ENCODE data around the gene COA5. TPM values are rescaled to one million over a fixed set of nuclear protein-coding genes. Genes with fewer than 3 reads are reported as not detected.

COA5 gene
- total and polyA plus RNA-seq, 7 experiments from 2014 or later, result 23.8 to 55.2 (median 29.2) TPM

DNA sequence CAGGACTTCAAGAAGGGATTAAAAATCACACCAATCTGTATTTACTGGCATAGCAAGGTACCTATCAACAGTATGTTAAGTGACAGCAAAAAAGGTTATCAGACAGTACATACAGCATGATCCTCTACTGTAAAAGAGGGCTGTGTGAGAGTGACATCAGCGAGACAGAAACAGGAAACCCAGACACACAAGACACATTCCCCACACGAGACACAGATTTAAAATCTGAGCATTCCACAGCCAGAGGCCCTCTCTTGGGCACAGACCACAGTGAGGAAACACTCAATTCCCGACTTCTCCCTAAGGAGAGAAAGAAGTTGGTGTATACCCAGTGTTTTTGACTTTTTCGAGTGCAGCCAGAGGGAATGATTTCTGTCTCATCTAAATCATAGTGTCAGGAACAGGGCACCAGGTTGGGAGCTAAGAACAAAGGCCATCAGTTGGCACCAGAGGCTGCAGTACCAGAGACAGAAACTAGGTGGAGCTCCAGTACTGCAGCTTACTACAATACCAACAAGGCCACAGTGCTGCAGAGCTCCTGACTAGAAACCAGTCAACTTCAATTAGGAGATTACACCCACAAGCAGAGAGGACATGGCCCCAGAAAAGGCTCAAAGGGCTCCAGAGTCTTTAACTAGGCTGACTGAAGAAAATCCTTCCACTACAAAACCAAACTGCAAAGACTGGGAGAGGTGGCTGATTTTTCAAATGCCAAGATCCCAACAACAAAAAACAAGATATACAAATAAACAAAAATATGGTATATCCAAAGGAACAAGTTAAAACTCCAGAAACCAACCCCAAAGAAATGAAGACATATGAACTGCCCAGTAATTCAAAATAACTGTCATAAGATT, 41.1 kb upstream of the COA5 start:
- ChIA-PET POLR2A (interaction anchor here (0.6 to 1.8 kb wide), 20 partner anchors 10 to 190 kb away, joined by 3 to 18 read pairs (median 4); partner anchors contain the start of gene MGAT4A), CTCF (interaction anchor here (0.6 to 2.1 kb wide), 28 partner anchors 11 to 849 kb away, joined by 3 to 30 read pairs (median 4); partner anchors contain the start of gene MGAT4A)
- intact Hi-C loops (cut with micrococcal nuclease), result loop anchor here (1.0 to 2.0 kb wide), 10 partner anchors 13 to 417 kb away; no protein-coding TSS in a partner anchor
- peak overlapping the region; percentile 39 for H3K27ac ChIP-seq (ENCODE audit: low read depth, low read length)
- Mint-ChIP-seq H3K4me1 (peaks cover 40 to 66% (median 57%) of the 10 kb centered on the region in 7 donors), H3K4me3 (peak overlapping the region in 8 of 10 donors; percentile 5 to 66 (median 50)), H3K27me3 (no peaks in the 10 kb centered on the region), H3K9me3 (peaks cover 0 to 21% (median 13%) of the 10 kb centered on the region in 11 donors), H3K36me3 (peaks cover 14 to 65% (median 50%) of the 10 kb centered on the region in 5 donors), H3K27ac (peak overlapping the region; percentile 73 to 96 (median 92))
- no peak overlapping the region for H3K4me3 ChIP-seq (ENCODE audit: low read length)
- ATAC-seq (peak; percentile 99), DNase-seq (peak; percentile 53 to 87 (median 80))
- H3K27me3 ChIP-seq (ENCODE audit: control insufficient read depth in 2 of 2, insufficient read depth in 2 of 2, low read length in 2 of 2), result no peaks in the 10 kb centered on the region
- peaks cover 29 to 44% of the 10 kb centered on the region in 2 donors for H3K4me1 ChIP-seq (ENCODE audit: control insufficient read depth in 2 of 2, insufficient read depth in 2 of 2, low read length in 2 of 2)
- H3K36me3 ChIP-seq (ENCODE audit: control insufficient read depth in 2 of 3, insufficient read depth in 3 of 3, low read length in 3 of 3), result peaks cover 8 to 38% (median 18%) of the 10 kb centered on the region in 3 experiments
- peaks cover 0 to 7% (median 0%) of the 10 kb centered on the region in 3 experiments for H3K9me3 ChIP-seq (ENCODE audit: control insufficient read depth in 2 of 3, low read length in 3 of 3)

DNA sequence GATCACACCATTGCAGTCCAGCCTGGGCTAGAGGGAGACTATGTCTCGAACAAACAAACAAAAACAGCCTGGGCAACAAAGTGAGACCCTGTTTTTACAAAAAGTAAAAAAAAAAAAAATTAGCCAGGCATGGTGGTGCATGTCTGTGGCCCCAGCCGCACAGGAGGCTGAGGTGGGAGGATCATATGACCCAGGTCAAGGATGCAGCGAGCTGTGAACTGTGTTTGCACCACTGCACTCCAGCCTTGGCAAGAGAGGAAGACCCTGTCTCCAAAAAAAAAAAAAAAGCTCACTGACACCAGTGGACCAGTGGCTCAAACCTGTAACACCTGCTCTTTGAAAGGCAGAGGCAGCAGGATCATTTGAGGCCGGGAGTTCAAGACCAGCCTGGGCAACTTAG, 40.1 kb upstream of the COA5 start:
- Mint-ChIP-seq H3K4me1 (peaks cover 32 to 64% (median 54%) of the 10 kb centered on the region in 7 donors), H3K36me3 (peaks cover 17 to 65% (median 49%) of the 10 kb centered on the region in 5 donors), H3K4me3 (no peak overlapping the region), H3K27me3 (no peaks in the 10 kb centered on the region), H3K27ac (peak overlapping the region in 7 of 9 donors; percentile 73 to 96 (median 92)), H3K9me3 (peaks cover 0 to 21% (median 13%) of the 10 kb centered on the region in 11 donors)
- Histone ChIP-seq H3K27me3 (ENCODE audit: control insufficient read depth in 2 of 2, insufficient read depth in 2 of 2, low read length in 2 of 2) (no peaks in the 10 kb centered on the region), H3K27ac (ENCODE audit: low read depth, low read length) (peak overlapping the region; percentile 39), H3K4me3 (ENCODE audit: low read length) (no peak overlapping the region), H3K4me1 (ENCODE audit: control insufficient read depth in 2 of 2, insufficient read depth in 2 of 2, low read length in 2 of 2) (peaks cover 26 to 35% of the 10 kb centered on the region in 2 donors), H3K9me3 (ENCODE audit: control insufficient read depth in 2 of 3, low read length in 3 of 3) (peaks cover 0 to 7% (median 0%) of the 10 kb centered on the region in 3 experiments), H3K36me3 (ENCODE audit: control insufficient read depth in 2 of 3, insufficient read depth in 3 of 3, low read length in 3 of 3) (peaks cover 12 to 47% (median 20%) of the 10 kb centered on the region in 3 experiments)
- no peak for DNase-seq
- ChIA-PET CTCF (interaction anchor here (0.6 to 2.1 kb wide), 6 partner anchors 40 to 850 kb away, joined by 3 to 30 read pairs (median 11); partner anchors contain the start of genes COA5, MGAT4A and UNC50), POLR2A (interaction anchor here (0.6 to 1.8 kb wide), 8 partner anchors 80 to 226 kb away, joined by 3 to 18 read pairs (median 4); partner anchors contain the start of gene MGAT4A)
- ATAC-seq, result no peak
- intact Hi-C loops (cut with micrococcal nuclease), result loop anchor here (2.0 kb wide), 4 partner anchors 14 to 236 kb away; no protein-coding TSS in a partner anchor

DNA sequence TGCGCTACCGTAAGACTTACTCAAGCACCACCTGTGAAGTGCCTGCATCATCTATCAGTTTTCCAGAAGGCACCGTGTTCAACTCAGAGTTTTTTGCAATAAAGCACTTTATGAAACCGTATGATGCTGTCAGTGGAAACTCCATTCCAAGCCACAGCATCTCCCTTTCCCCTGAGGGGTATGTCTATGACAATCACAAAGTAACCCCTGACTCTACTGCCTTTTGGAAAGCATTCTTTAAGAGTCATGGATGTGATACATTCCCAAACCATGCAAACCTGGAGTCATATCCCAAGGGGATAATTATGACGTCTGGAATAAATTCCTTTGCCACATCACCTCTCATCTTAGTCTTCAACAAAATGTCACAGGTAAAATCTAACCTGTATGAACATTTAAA, 39.3 kb upstream of the COA5 start:
- DNase-seq, result no peak
- Histone ChIP-seq H3K27me3 (ENCODE audit: control insufficient read depth in 2 of 2, insufficient read depth in 2 of 2, low read length in 2 of 2) (no peaks in the 10 kb centered on the region), H3K9me3 (ENCODE audit: control insufficient read depth in 2 of 3, low read length in 3 of 3) (peaks cover 0 to 7% (median 0%) of the 10 kb centered on the region in 3 experiments), H3K27ac (ENCODE audit: low read depth, low read length) (no peak overlapping the region), H3K4me1 (ENCODE audit: control insufficient read depth in 2 of 2, insufficient read depth in 2 of 2, low read length in 2 of 2) (peaks cover 21 to 30% of the 10 kb centered on the region in 2 donors), H3K4me3 (ENCODE audit: low read length) (no peak overlapping the region), H3K36me3 (ENCODE audit: control insufficient read depth in 2 of 3, insufficient read depth in 3 of 3, low read length in 3 of 3) (peaks cover 18 to 55% (median 28%) of the 10 kb centered on the region in 3 experiments)
- peaks cover 0 to 21% (median 13%) of the 10 kb centered on the region in 11 donors for H3K9me3 Mint-ChIP-seq
- no peak for ATAC-seq
- H3K27me3 Mint-ChIP-seq, result no peaks in the 10 kb centered on the region
- peaks cover 27 to 59% (median 46%) of the 10 kb centered on the region in 7 donors for H3K4me1 Mint-ChIP-seq
- peak overlapping the region in 4 of 9 donors; percentile 21 to 96 (median 92) for H3K27ac Mint-ChIP-seq
- intact Hi-C loops (cut with micrococcal nuclease), result loop anchor here (2.0 kb wide), 4 partner anchors 15 to 235 kb away; no protein-coding TSS in a partner anchor
- peaks cover 17 to 61% (median 45%) of the 10 kb centered on the region in 5 donors for H3K36me3 Mint-ChIP-seq
- ChIA-PET POLR2A (interaction anchor here (1.0 to 1.1 kb wide), 2 partner anchors 186 to 193 kb away, joined by 3 to 5 read pairs; no protein-coding TSS in a partner anchor), CTCF (no interaction called here)
- no peak overlapping the region for H3K4me3 Mint-ChIP-seq

DNA sequence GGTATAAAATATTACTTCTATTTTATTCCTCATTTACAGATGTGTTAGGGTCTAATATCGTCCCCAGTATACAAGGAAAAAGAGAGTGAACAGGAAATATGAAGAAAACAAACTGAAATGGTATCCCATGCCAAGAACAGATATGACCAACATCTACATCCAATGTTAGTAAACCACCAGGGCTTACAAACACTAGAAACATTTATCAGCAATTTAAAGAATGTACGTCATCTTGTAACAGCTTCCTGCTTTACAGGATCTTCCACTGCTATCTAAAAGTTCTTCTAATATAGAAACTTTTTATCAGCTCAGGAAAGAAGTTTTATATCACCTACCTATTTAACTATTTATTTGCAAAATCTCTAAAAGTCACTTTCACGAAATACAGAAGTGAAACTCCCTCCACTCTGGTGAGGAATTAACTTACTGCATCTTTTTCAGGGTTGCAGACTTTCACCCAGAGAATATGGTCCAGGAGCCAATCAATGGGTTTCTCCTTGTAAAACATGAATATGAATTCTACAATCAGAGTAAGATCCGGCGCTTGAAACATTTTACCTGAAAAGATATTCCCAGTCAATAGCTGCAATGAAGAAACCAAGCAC, 35.3 kb upstream of the COA5 start:
- no peak overlapping the region for H3K27ac ChIP-seq (ENCODE audit: low read depth, low read length)
- no peak overlapping the region for H3K4me3 ChIP-seq (ENCODE audit: low read length)
- Mint-ChIP-seq H3K36me3 (peaks cover 8 to 50% (median 31%) of the 10 kb centered on the region in 5 donors), H3K27ac (peak overlapping the region in 8 of 9 donors; percentile 23 to 82 (median 44)), H3K4me3 (no peak overlapping the region), H3K9me3 (no peaks in the 10 kb centered on the region), H3K27me3 (no peaks in the 10 kb centered on the region), H3K4me1 (peaks cover 0 to 38% (median 14%) of the 10 kb centered on the region in 7 donors)
- ChIA-PET POLR2A (interaction anchor here (1.0 to 2.8 kb wide), 4 partner anchors 17 to 87 kb away, joined by 3 to 7 read pairs (median 4); partner anchors contain the start of gene MGAT4A), CTCF (interaction anchor here (0.5 kb wide), 1 partner anchor 194 kb away, joined by 3 read pairs; no protein-coding TSS in a partner anchor)
- no peaks in the 10 kb centered on the region for H3K27me3 ChIP-seq (ENCODE audit: control insufficient read depth in 2 of 2, insufficient read depth in 2 of 2, low read length in 2 of 2)
- ATAC-seq (no peak), DNase-seq (no peak)
- H3K36me3 ChIP-seq (ENCODE audit: control insufficient read depth in 2 of 3, insufficient read depth in 3 of 3, low read length in 3 of 3), result peaks cover 19 to 70% (median 42%) of the 10 kb centered on the region in 3 experiments
- H3K4me1 ChIP-seq (ENCODE audit: control insufficient read depth in 2 of 2, insufficient read depth in 2 of 2, low read length in 2 of 2), result peaks cover 3 to 6% of the 10 kb centered on the region in 2 donors
- no peaks in the 10 kb centered on the region for H3K9me3 ChIP-seq (ENCODE audit: control insufficient read depth in 2 of 3, low read length in 3 of 3)
- intact Hi-C loops (cut with micrococcal nuclease), result no loop called here

DNA sequence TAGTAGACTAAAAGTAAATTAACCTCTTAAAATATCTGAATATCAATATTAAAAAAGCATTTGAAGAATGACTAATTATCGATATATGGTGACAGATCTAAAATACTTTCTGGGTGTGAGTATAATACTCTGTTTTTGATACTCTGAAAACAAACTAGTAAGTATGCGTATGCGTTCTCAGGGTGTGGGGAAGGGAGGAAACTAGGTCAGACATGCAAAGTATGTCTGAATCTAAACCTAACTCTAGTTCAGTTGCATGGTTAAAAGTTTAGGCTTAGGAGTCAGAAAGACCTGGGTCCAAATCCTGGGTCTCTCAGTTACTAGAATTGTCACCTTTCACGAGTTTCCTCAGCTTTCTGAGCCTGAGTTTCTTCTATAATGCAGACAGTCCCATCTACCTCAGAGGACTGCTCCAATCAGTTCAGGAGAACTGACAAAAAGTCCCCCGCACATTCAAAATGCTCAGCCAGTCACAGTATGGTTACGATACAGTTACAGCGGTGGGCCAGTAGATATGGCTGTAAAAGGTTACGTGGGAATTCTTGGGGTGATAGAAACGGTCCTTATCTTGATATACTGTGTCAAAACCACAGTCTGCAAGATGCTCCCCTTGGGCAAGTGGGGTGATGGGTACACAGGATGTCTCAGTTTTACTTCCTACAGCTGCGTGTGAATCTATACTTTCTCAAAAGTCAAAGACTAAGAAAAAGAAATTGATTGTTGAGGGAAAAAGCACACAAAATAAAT, 29.3 kb upstream of the COA5 start:
- ChIA-PET CTCF (interaction anchor here (2.4 kb wide), 1 partner anchor 12 kb away, joined by 8 read pairs; no protein-coding TSS in a partner anchor), POLR2A (interaction anchor here (0.8 to 1.3 kb wide), 3 partner anchors 12 to 79 kb away, joined by 3 to 4 read pairs (median 3); no protein-coding TSS in a partner anchor)
- intact Hi-C loops (cut with micrococcal nuclease), result loop anchor here (2.0 to 10.0 kb wide), 2 partner anchors 17 to 537 kb away; no protein-coding TSS in a partner anchor
- H3K4me1 ChIP-seq (ENCODE audit: control insufficient read depth in 2 of 2, insufficient read depth in 2 of 2, low read length in 2 of 2), result peaks cover 33 to 46% of the 10 kb centered on the region in 2 donors
- Mint-ChIP-seq H3K36me3 (peaks cover 14 to 44% (median 36%) of the 10 kb centered on the region in 5 donors), H3K4me3 (peak overlapping the region; percentile 49 to 83 (median 68)), H3K27ac (peak overlapping the region; percentile 68 to 98 (median 88)), H3K4me1 (peaks cover 19 to 56% (median 45%) of the 10 kb centered on the region in 7 donors), H3K9me3 (no peaks in the 10 kb centered on the region), H3K27me3 (no peaks in the 10 kb centered on the region)
- H3K4me3 ChIP-seq (ENCODE audit: low read length), result peak overlapping the region; percentile 3
- peaks cover 25 to 71% (median 36%) of the 10 kb centered on the region in 3 experiments for H3K36me3 ChIP-seq (ENCODE audit: control insufficient read depth in 2 of 3, insufficient read depth in 3 of 3, low read length in 3 of 3)
- ATAC-seq, result peak; percentile 90
- no peaks in the 10 kb centered on the region for H3K27me3 ChIP-seq (ENCODE audit: control insufficient read depth in 2 of 2, insufficient read depth in 2 of 2, low read length in 2 of 2)
- peak overlapping the region; percentile 69 for H3K27ac ChIP-seq (ENCODE audit: low read depth, low read length)
- H3K9me3 ChIP-seq (ENCODE audit: control insufficient read depth in 2 of 3, low read length in 3 of 3), result no peaks in the 10 kb centered on the region
- peak in 8 of 9 donors; percentile 33 to 73 (median 46) for DNase-seq
